Measurements from ENCODE around the gene YIF1B. TPM values are rescaled to one million over a fixed set of nuclear protein-coding genes. Genes with fewer than 3 reads are reported as not detected.

Gene YIF1B
- total and polyA plus RNA-seq, 9 of the 15 experiments (the other 6 are each of a cell fraction or from before 2014, with no cell fraction given): 8.5 to 586 (median 323) TPM

DNA sequence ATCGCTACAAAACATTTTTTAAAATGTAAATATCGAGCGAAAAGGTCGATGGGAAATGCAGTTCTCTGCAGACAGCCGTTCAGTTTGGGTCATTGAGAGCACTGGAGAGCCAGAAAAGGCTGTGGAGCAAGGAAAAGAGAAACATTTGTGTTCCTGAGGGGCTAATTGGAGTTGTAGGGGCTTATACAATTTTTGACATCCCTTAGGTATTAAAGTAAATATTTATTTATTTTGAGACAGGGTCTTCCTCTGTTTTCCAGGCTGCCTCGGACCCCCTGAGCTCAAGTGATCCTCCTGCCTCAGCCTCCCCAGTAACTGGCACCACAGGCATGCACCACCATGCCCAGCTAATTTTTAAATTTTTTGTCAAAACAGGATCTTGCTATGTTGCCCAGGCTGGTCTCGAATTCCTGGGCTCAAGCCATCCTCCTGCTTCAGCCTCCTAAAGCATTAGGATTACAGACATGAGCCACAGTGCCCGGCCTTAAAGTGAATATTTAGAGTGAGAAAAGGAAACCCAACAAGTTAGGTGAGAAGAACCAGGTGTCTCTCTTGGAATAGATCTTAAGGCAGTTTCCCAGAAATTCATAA, 825 bp upstream of the YIF1B start (continued):
- TF ChIP-seq, protein P1, sequence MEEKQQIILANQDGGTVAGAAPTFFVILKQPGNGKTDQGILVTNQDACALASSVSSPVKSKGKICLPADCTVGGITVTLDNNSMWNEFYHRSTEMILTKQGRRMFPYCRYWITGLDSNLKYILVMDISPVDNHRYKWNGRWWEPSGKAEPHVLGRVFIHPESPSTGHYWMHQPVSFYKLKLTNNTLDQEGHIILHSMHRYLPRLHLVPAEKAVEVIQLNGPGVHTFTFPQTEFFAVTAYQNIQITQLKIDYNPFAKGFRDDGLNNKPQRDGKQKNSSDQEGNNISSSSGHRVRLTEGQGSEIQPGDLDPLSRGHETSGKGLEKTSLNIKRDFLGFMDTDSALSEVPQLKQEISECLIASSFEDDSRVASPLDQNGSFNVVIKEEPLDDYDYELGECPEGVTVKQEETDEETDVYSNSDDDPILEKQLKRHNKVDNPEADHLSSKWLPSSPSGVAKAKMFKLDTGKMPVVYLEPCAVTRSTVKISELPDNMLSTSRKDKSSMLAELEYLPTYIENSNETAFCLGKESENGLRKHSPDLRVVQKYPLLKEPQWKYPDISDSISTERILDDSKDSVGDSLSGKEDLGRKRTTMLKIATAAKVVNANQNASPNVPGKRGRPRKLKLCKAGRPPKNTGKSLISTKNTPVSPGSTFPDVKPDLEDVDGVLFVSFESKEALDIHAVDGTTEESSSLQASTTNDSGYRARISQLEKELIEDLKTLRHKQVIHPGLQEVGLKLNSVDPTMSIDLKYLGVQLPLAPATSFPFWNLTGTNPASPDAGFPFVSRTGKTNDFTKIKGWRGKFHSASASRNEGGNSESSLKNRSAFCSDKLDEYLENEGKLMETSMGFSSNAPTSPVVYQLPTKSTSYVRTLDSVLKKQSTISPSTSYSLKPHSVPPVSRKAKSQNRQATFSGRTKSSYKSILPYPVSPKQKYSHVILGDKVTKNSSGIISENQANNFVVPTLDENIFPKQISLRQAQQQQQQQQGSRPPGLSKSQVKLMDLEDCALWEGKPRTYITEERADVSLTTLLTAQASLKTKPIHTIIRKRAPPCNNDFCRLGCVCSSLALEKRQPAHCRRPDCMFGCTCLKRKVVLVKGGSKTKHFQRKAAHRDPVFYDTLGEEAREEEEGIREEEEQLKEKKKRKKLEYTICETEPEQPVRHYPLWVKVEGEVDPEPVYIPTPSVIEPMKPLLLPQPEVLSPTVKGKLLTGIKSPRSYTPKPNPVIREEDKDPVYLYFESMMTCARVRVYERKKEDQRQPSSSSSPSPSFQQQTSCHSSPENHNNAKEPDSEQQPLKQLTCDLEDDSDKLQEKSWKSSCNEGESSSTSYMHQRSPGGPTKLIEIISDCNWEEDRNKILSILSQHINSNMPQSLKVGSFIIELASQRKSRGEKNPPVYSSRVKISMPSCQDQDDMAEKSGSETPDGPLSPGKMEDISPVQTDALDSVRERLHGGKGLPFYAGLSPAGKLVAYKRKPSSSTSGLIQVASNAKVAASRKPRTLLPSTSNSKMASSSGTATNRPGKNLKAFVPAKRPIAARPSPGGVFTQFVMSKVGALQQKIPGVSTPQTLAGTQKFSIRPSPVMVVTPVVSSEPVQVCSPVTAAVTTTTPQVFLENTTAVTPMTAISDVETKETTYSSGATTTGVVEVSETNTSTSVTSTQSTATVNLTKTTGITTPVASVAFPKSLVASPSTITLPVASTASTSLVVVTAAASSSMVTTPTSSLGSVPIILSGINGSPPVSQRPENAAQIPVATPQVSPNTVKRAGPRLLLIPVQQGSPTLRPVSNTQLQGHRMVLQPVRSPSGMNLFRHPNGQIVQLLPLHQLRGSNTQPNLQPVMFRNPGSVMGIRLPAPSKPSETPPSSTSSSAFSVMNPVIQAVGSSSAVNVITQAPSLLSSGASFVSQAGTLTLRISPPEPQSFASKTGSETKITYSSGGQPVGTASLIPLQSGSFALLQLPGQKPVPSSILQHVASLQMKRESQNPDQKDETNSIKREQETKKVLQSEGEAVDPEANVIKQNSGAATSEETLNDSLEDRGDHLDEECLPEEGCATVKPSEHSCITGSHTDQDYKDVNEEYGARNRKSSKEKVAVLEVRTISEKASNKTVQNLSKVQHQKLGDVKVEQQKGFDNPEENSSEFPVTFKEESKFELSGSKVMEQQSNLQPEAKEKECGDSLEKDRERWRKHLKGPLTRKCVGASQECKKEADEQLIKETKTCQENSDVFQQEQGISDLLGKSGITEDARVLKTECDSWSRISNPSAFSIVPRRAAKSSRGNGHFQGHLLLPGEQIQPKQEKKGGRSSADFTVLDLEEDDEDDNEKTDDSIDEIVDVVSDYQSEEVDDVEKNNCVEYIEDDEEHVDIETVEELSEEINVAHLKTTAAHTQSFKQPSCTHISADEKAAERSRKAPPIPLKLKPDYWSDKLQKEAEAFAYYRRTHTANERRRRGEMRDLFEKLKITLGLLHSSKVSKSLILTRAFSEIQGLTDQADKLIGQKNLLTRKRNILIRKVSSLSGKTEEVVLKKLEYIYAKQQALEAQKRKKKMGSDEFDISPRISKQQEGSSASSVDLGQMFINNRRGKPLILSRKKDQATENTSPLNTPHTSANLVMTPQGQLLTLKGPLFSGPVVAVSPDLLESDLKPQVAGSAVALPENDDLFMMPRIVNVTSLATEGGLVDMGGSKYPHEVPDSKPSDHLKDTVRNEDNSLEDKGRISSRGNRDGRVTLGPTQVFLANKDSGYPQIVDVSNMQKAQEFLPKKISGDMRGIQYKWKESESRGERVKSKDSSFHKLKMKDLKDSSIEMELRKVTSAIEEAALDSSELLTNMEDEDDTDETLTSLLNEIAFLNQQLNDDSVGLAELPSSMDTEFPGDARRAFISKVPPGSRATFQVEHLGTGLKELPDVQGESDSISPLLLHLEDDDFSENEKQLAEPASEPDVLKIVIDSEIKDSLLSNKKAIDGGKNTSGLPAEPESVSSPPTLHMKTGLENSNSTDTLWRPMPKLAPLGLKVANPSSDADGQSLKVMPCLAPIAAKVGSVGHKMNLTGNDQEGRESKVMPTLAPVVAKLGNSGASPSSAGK (IDR thresholded peaks at IDR 0.05): no peak
- no peak for TF ChIP-seq FOXA3 (CRISPR knock-in tag; conservative IDR thresholded peaks at IDR 0.05 in 1 of 2, IDR thresholded peaks at IDR 0.05 in 1 of 2)
- no peak for TF ChIP-seq PYGO2 (tag; IDR thresholded peaks at IDR 0.05)
- TF ChIP-seq RBM15 (IDR thresholded peaks at IDR 0.05; ENCODE audit: insufficient read depth, low read length): no peak
- TF ChIP-seq SRSF1 (IDR thresholded peaks at IDR 0.05; ENCODE audit: low read depth, low read length): no peak
- TF ChIP-seq USF2 (CRISPR knock-in tag; IDR thresholded peaks at IDR 0.05): no peak
- TF ChIP-seq ZNF717 (CRISPR knock-in tag; IDR thresholded peaks at IDR 0.05): no peak
- no peak for TF ChIP-seq TBL1XR1 (IDR thresholded peaks at IDR 0.05; ENCODE audit: low read length in 2 of 2)
- TF ChIP-seq, protein P2, sequence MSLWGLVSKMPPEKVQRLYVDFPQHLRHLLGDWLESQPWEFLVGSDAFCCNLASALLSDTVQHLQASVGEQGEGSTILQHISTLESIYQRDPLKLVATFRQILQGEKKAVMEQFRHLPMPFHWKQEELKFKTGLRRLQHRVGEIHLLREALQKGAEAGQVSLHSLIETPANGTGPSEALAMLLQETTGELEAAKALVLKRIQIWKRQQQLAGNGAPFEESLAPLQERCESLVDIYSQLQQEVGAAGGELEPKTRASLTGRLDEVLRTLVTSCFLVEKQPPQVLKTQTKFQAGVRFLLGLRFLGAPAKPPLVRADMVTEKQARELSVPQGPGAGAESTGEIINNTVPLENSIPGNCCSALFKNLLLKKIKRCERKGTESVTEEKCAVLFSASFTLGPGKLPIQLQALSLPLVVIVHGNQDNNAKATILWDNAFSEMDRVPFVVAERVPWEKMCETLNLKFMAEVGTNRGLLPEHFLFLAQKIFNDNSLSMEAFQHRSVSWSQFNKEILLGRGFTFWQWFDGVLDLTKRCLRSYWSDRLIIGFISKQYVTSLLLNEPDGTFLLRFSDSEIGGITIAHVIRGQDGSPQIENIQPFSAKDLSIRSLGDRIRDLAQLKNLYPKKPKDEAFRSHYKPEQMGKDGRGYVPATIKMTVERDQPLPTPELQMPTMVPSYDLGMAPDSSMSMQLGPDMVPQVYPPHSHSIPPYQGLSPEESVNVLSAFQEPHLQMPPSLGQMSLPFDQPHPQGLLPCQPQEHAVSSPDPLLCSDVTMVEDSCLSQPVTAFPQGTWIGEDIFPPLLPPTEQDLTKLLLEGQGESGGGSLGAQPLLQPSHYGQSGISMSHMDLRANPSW (CRISPR knock-in tag; IDR thresholded peaks at IDR 0.05): no peak

Measured in K562 (cell line).